Measurements from ENCODE around the gene TLR7.

TLR7 gene

DNA sequence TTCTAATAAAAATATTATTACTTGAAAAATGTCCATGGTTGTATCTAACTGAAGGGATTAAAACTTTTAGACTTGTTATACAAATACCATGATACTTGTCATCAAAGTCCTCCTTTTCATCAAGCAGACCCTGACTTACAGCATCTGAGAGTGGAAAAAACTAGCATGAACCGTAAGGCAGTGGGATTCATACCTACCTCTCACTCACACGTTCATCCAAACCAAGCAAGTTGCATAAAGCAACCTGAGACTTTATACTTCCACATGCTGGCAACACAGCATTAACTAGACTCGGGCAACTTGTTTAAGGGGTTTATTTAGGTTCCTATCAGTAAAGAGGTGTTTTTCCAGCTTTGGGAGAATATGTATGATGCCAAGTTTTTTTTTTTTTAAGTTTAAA lies 22.6 kb upstream of the TLR7 start (continued):
- TF ChIP-seq, protein P1, sequence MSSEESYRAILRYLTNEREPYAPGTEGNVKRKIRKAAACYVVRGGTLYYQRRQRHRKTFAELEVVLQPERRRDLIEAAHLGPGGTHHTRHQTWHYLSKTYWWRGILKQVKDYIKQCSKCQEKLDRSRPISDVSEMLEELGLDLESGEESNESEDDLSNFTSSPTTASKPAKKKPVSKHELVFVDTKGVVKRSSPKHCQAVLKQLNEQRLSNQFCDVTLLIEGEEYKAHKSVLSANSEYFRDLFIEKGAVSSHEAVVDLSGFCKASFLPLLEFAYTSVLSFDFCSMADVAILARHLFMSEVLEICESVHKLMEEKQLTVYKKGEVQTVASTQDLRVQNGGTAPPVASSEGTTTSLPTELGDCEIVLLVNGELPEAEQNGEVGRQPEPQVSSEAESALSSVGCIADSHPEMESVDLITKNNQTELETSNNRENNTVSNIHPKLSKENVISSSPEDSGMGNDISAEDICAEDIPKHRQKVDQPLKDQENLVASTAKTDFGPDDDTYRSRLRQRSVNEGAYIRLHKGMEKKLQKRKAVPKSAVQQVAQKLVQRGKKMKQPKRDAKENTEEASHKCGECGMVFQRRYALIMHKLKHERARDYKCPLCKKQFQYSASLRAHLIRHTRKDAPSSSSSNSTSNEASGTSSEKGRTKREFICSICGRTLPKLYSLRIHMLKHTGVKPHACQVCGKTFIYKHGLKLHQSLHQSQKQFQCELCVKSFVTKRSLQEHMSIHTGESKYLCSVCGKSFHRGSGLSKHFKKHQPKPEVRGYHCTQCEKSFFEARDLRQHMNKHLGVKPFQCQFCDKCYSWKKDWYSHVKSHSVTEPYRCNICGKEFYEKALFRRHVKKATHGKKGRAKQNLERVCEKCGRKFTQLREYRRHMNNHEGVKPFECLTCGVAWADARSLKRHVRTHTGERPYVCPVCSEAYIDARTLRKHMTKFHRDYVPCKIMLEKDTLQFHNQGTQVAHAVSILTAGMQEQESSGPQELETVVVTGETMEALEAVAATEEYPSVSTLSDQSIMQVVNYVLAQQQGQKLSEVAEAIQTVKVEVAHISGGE (tag by site-specific recombination; conservative IDR thresholded peaks at IDR 0.05; ENCODE audit: low read depth) = no peak
- TF ChIP-seq SALL2 (tag by site-specific recombination; IDR thresholded peaks at IDR 0.05; ENCODE audit: borderline replicate concordance) (no peak), ZBTB7A (tag by site-specific recombination; IDR thresholded peaks at IDR 0.05; ENCODE audit: low read depth) (no peak), ZNF211 (tag by site-specific recombination; IDR thresholded peaks at IDR 0.05; ENCODE audit: low read depth) (no peak), ZNF391 (tag by site-specific recombination; IDR thresholded peaks at IDR 0.05; ENCODE audit: borderline replicate concordance, low read depth) (no peak), KLF9 (tag by site-specific recombination; IDR thresholded peaks at IDR 0.05; ENCODE audit: low read depth) (no peak), ZNF214 (tag by site-specific recombination; IDR thresholded peaks at IDR 0.05; ENCODE audit: borderline replicate concordance) (no peak)
- TF ChIP-seq, protein P2, sequence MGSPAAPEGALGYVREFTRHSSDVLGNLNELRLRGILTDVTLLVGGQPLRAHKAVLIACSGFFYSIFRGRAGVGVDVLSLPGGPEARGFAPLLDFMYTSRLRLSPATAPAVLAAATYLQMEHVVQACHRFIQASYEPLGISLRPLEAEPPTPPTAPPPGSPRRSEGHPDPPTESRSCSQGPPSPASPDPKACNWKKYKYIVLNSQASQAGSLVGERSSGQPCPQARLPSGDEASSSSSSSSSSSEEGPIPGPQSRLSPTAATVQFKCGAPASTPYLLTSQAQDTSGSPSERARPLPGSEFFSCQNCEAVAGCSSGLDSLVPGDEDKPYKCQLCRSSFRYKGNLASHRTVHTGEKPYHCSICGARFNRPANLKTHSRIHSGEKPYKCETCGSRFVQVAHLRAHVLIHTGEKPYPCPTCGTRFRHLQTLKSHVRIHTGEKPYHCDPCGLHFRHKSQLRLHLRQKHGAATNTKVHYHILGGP (tag by site-specific recombination; IDR thresholded peaks at IDR 0.05) = no peak

DNA sequence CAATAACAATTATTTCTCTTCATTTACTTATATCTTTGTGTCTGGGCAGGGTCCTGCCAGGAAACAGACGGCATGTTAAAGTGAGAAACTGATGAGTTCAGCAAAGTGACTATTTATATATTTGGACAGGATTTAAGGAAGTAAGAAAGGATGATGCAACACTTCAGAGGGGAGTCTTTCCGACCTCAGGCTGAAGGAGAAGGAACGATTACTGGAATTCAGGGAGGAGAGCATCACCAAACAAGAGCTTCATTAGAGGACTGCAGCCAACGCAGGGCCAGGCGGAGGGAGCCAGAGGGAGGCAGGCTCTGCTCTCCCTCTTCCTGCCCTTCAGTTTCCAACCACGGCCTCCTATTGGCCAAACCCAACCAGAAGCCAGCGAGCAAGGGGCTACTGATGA lies 1.5 kb upstream of the TLR7 start:
- POLR2A ChIA-PET = no interaction called here
- Histone ChIP-seq H3K4me1 (ENCODE audit: control insufficient read depth, insufficient read depth, low read length) (no peaks in the 10 kb centered on the region), H3K27ac (ENCODE audit: extremely low read depth, low read depth, low read length) (no peak overlapping the region), H3K36me3 (ENCODE audit: control insufficient read depth in 2 of 2, insufficient read depth in 1 of 2, low read length in 2 of 2) (no peaks in the 10 kb centered on the region), H3K4me3 (ENCODE audit: low read depth, low read length) (no peak overlapping the region), H3K9me3 (ENCODE audit: control insufficient read depth, insufficient read depth, low read depth, low read length) (no peaks in the 10 kb centered on the region)
- TF ChIP-seq ZNF112 (tag by site-specific recombination; IDR thresholded peaks at IDR 0.05) = no peak
- TF ChIP-seq, protein P3, sequence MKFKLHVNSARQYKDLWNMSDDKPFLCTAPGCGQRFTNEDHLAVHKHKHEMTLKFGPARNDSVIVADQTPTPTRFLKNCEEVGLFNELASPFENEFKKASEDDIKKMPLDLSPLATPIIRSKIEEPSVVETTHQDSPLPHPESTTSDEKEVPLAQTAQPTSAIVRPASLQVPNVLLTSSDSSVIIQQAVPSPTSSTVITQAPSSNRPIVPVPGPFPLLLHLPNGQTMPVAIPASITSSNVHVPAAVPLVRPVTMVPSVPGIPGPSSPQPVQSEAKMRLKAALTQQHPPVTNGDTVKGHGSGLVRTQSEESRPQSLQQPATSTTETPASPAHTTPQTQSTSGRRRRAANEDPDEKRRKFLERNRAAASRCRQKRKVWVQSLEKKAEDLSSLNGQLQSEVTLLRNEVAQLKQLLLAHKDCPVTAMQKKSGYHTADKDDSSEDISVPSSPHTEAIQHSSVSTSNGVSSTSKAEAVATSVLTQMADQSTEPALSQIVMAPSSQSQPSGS (tag by site-specific recombination; IDR thresholded peaks at IDR 0.05; ENCODE audit: low read depth) = no peak
- TF ChIP-seq ZNF140 (tag by site-specific recombination; IDR thresholded peaks at IDR 0.05) = no peak
- no peak for TF ChIP-seq ZNF404 (tag by site-specific recombination; IDR thresholded peaks at IDR 0.05)
- no peak for TF ChIP-seq OVOL3 (tag by site-specific recombination; IDR thresholded peaks at IDR 0.05)
- TF ChIP-seq ZNF623 (tag by site-specific recombination; IDR thresholded peaks at IDR 0.05) = no peak
- TF ChIP-seq MEIS1 (CRISPR knock-in tag; IDR thresholded peaks at IDR 0.05; ENCODE audit: borderline replicate concordance) = no peak
- no peak for TF ChIP-seq IKZF3 (tag by site-specific recombination; IDR thresholded peaks at IDR 0.05)
- no peak for TF ChIP-seq ZNF221 (tag by site-specific recombination; IDR thresholded peaks at IDR 0.05; ENCODE audit: borderline replicate concordance)
- TF ChIP-seq, protein P4, sequence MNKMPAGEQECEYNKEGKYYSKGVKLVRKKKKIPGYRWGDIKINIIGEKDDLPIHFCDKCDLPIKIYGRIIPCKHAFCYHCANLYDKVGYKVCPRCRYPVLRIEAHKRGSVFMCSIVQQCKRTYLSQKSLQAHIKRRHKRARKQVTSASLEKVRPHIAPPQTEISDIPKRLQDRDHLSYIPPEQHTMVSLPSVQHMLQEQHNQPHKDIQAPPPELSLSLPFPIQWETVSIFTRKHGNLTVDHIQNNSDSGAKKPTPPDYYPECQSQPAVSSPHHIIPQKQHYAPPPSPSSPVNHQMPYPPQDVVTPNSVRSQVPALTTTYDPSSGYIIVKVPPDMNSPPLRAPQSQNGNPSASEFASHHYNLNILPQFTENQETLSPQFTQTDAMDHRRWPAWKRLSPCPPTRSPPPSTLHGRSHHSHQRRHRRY (tag by site-specific recombination; IDR thresholded peaks at IDR 0.05) = no peak
- no peak for TF ChIP-seq ZFP3 (tag by site-specific recombination; IDR thresholded peaks at IDR 0.05; ENCODE audit: low read depth)
- no peak for TF ChIP-seq ZNF292 (tag by site-specific recombination; IDR thresholded peaks at IDR 0.05; ENCODE audit: borderline replicate concordance, low read depth)
- no peak for TF ChIP-seq SETDB1 (IDR thresholded peaks at IDR 0.05; ENCODE audit: insufficient read length, low read length)
- TF ChIP-seq ZNF223 (tag by site-specific recombination; IDR thresholded peaks at IDR 0.05) = no peak
- TF ChIP-seq, protein P5, sequence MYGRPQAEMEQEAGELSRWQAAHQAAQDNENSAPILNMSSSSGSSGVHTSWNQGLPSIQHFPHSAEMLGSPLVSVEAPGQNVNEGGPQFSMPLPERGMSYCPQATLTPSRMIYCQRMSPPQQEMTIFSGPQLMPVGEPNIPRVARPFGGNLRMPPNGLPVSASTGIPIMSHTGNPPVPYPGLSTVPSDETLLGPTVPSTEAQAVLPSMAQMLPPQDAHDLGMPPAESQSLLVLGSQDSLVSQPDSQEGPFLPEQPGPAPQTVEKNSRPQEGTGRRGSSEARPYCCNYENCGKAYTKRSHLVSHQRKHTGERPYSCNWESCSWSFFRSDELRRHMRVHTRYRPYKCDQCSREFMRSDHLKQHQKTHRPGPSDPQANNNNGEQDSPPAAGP (tag by site-specific recombination; IDR thresholded peaks at IDR 0.05) = no peak
- CTCF ChIA-PET = interaction anchor here (0.6 to 1.2 kb wide), 2 partner anchors 28 to 50 kb away, joined by 3 to 4 read pairs; no protein-coding TSS in a partner anchor

All from HEK293 (cell line).